ENCODE results near the gene DUOX1. TPM values are rescaled to one million over a fixed set of nuclear protein-coding genes. Genes with fewer than 3 reads are reported as not detected.

Gene DUOX1
- total RNA-seq, 2 donors from 2014 or later = 0.26 to 0.66 TPM

DNA sequence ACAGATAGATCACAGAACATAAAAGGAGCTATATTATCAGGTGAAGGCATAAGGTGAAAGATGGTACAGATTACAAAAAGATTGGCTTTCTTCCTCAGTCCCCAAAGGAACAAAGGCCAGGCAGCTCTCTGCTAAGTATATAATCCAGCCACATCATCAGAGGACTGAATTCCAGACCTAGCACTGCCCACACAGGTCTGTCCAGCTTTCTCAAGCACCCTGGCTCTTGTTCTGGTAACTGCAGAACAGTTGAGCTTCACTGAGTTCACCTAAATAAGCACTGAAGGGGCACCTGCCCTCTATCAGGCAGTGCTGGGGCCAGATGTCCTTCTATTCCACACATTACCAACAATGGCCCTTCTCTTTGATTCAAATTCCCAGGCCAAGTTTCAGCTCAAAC lies 6.4 kb upstream of the DUOX1 start:
- intact Hi-C loops (cut with DNase I) = no loop called here
- Histone ChIP-seq H3K4me1 (no peaks in the 10 kb centered on the region), H3K27me3 (no peaks in the 10 kb centered on the region), H3K9me3 (no peaks in the 10 kb centered on the region), H3K4me3 (no peak overlapping the region), H3K27ac (no peak overlapping the region), H3K36me3 (replicated peaks in 1 of 2; ENCODE audit: insufficient read depth in 1 of 2, low read depth in 2 of 2) (no peaks in the 10 kb centered on the region)
- no peak for DNase-seq
- no peak for TF ChIP-seq POLR2A (IDR thresholded peaks at IDR 0.05)
- TF ChIP-seq, protein P1, sequence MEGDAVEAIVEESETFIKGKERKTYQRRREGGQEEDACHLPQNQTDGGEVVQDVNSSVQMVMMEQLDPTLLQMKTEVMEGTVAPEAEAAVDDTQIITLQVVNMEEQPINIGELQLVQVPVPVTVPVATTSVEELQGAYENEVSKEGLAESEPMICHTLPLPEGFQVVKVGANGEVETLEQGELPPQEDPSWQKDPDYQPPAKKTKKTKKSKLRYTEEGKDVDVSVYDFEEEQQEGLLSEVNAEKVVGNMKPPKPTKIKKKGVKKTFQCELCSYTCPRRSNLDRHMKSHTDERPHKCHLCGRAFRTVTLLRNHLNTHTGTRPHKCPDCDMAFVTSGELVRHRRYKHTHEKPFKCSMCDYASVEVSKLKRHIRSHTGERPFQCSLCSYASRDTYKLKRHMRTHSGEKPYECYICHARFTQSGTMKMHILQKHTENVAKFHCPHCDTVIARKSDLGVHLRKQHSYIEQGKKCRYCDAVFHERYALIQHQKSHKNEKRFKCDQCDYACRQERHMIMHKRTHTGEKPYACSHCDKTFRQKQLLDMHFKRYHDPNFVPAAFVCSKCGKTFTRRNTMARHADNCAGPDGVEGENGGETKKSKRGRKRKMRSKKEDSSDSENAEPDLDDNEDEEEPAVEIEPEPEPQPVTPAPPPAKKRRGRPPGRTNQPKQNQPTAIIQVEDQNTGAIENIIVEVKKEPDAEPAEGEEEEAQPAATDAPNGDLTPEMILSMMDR (IDR thresholded peaks at IDR 0.05) = no peak
- ATAC-seq = no peak

DNA sequence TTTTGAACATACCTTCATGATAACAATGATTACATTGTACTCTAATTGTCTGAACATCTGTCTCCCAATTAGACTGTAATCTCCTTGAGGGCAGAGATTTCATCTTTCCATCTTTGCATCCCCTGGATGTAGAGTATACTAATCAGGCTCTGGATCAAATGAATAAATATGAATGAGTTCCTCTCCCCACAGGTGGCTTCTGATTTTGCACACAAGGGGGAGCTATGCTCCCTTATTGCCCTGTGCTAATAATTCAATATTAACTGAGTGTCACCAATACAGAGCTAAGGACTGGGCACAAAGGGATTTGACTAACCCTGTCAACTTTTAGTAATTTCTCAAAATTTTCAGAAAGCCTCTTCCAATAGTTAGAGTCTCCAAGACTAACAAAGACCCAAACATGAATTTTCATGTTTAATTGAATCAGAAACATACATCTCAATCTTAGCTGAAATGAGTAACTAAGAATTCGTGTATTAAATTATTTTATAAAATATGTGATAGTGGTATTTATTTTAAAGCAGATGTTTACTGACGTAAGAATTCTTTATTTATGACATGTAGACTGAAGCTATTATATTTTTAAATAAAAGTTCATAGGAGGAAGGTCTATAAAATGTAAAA lies 3.1 kb upstream of the DUOX1 start:
- Histone ChIP-seq H3K36me3 (replicated peaks in 1 of 2; ENCODE audit: insufficient read depth in 1 of 2, low read depth in 2 of 2) (no peaks in the 10 kb centered on the region), H3K27ac (no peak overlapping the region), H3K27me3 (no peaks in the 10 kb centered on the region), H3K4me1 (peaks cover 3% of the 10 kb centered on the region), H3K4me3 (no peak overlapping the region), H3K9me3 (no peaks in the 10 kb centered on the region)
- 44 to 47% methylated on average over 2 of the region's 2 CpGs for WGBS, 2 donors
- TF ChIP-seq POLR2A (IDR thresholded peaks at IDR 0.05) = no peak
- TF ChIP-seq, protein P1 (IDR thresholded peaks at IDR 0.05) = peak; percentile 12 to 64 (median 49)
- peak; percentile 39 for ATAC-seq
- intact Hi-C loops (cut with DNase I) = no loop called here
- peak in 3 of 4 donors; percentile 31 to 54 (median 39) for DNase-seq

DNA sequence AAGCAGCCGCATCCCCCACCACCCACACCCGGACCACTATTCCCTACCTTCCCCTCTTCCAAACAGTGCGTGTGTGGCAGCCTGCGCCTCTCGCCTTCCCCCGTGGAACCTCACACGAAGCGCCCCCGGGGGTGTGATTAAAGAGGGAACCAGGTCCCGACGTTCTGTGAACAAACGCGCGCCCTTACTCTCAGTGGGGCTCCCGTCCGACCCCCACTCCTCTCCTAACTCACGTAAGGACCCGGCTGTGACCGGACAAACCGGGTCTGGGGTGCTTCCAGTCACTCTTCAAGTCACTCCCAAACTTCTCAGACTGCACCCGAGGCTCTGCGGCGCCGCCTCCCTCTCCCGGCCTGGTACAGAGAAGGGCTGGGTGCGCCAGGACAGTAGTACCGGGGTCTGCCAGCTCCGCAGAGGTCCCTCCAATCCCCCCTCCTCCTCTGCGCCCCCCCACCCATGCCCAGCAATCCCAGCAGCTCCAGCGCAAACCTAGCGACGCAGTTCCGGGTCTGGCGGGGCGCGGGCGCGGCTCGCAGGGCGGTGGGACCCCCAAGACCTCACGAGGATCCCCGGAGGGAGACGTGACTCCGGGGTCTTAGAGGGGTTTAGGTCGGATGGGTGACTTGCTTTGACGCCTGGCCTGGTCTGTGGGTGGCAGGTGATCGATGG lies 689 bp upstream of the DUOX1 start:
- intact Hi-C loops (cut with DNase I) = no loop called here
- Histone ChIP-seq H3K4me3 (no peak overlapping the region), H3K4me1 (peaks cover 3% of the 10 kb centered on the region), H3K27ac (no peak overlapping the region), H3K36me3 (replicated peaks in 1 of 2; ENCODE audit: insufficient read depth in 1 of 2, low read depth in 2 of 2) (no peaks in the 10 kb centered on the region), H3K9me3 (no peaks in the 10 kb centered on the region), H3K27me3 (no peaks in the 10 kb centered on the region)
- no peak for ATAC-seq
- 14 to 27% methylated on average over 25 to 47 of the region's 47 CpGs for WGBS, 2 donors
- no peak for DNase-seq
- no peak for TF ChIP-seq POLR2A (IDR thresholded peaks at IDR 0.05)
- TF ChIP-seq, protein P1 (IDR thresholded peaks at IDR 0.05) = no peak

DNA sequence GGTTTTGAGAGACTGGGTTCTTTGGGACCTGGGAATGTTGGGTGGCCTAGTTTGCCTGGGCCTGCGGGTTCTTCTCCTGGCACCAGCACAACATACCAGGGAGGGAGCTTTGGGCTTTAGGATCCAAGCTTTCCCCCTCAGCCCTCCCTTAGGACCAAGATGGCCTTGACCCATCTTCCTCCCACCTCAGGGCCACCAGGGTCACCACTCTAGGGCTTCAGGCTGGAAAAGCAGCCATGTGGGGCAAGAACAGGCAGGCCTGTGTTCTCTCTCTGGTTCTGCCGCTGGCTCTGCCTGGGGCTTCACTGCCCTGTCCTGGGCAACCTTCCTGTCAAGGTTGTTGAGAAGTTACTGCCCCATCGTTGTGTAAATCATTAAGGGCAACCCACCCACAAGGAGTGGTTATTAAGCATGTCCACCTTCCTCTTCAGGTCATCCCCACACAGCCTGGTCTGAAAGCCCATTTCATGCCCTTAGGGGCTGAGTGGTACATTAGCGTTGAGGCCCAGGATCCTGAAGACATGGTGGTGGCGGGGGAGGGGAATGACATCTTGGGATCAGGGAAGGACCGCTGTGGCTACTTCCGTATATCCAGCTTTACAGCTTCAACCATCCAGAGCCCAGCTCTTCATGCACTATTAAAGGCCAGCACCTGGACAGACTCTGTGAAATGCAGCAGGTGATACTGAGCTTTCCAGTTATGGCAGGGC lies 652 bp downstream of the DUOX1 start:
- Histone ChIP-seq H3K4me1 (peaks cover 12% of the 10 kb centered on the region), H3K36me3 (replicated peaks in 1 of 2; ENCODE audit: insufficient read depth in 1 of 2, low read depth in 2 of 2) (no peaks in the 10 kb centered on the region), H3K4me3 (no peak overlapping the region), H3K27ac (no peak overlapping the region), H3K9me3 (no peaks in the 10 kb centered on the region), H3K27me3 (no peaks in the 10 kb centered on the region)
- intact Hi-C loops (cut with DNase I) = no loop called here
- 87 to 95% methylated on average over 6 of the region's 7 CpGs for WGBS, 2 donors
- TF ChIP-seq POLR2A (IDR thresholded peaks at IDR 0.05) = no peak
- TF ChIP-seq, protein P1 (IDR thresholded peaks at IDR 0.05) = no peak
- ATAC-seq (no peak), DNase-seq (no peak)
